Measurements from ENCODE around the gene ERO1B.
A peak's percentile ranks its signal among the peaks of the same experiment; 100 is the strongest.
"Not testable (repeated sequence)": the region's sequence is repeated elsewhere in the genome, so short reads cannot be mapped to it uniquely, and the experiment has no call there.

Gene ERO1B, protein sequence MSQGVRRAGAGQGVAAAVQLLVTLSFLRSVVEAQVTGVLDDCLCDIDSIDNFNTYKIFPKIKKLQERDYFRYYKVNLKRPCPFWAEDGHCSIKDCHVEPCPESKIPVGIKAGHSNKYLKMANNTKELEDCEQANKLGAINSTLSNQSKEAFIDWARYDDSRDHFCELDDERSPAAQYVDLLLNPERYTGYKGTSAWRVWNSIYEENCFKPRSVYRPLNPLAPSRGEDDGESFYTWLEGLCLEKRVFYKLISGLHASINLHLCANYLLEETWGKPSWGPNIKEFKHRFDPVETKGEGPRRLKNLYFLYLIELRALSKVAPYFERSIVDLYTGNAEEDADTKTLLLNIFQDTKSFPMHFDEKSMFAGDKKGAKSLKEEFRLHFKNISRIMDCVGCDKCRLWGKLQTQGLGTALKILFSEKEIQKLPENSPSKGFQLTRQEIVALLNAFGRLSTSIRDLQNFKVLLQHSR

DNA sequence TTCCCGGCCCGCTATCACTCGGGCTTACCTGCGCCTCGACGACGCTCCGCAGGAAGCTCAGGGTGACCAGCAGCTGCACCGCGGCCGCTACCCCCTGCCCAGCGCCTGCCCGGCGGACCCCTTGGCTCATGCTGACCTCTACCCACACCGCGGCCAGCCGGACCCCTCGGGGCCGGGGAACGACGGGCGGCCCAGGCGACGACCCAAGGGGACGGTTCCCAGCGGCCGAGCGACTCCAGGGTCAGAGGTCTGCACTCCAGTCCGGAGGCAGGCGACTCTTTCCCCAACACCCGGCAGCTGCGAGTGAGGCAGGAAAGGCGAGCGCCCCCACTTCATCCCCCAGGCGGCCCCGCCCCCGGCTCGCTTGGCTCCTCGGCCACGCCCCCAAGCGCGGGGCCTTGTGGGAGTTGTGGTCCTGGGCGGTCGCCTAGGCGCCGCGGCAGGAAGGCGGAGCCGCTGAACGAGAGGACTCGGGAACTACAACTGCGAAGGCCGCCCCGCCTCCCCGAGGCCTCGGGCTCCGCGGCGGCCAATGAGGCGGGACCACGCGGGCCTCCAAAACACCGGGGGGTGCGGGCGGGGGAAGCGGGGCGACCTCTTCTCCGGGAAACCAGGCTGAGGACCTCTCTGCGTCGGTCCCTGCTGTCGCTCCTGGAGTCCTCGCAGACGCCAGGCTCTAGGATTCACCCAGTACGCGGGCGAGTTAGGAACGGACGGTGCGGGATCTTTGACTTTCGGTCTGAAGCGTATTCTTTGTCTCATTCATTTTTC, at the start of gene ERO1B:
TSS of gene ERO1B (minus strand) at position 305 of the 771 bp plus-strand sequence. CDS start at position 130, 175 bp downstream.
- peak; percentile 99 for DNase-seq

DNA sequence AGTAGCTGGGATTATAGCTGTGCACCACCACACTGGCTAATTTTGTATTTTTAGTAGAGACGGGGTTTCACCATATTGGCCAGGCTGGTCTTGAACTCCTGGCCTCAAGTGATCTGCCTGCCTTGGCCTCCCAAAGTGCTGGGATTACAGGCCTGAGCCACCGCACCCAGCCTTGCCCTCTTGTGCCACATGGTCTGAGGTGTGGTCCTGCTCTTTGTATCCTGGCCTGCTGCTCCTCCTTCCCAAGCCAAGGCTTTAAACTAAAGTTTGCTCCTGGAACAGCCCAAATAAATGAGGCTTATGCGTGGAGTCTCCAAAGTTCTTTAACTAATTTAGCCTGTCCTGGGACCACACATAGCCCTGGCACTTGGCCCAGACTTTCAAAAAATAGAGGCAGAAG, 49.7 kb upstream of the ERO1B start:
- DNase-seq: not testable (repeated sequence)

DNA sequence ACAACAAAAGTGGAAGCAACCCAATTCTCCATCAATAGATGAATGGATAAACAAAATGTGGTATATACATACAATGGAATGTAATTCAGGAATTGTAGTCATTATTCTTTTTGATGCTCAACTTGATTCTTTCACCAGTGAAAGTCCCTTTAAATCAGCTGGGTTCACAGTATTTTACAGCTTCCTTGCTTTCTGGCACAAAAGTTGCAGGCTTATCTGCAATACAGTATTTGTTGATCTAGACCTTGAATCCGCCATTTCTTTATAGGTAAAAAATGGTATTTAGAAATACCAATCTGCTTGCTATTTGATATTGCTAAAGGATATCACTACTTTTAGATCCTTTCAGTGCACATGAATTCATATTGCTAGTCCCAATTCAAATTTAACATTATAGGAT, 44.7 kb upstream of the ERO1B start:
- DNase-seq: no peak

DNA sequence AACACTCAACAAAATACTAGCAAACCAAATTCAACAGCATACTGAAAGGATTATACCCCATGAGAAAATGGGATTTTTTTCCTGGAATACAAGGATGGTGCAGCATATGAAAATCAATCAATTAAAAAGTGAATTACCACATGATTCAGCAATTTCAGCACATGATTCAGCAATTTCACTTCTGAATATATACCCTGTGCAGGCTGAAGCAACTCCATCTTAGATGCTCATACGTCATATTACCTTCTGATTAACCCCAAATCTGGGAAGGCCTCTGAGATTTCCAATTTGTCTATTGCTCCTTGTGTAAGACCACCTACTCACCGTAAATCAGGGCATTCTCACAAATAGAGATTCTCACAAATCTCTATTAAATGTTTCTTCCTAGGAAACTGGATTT, 43.8 kb upstream of the ERO1B start:
- DNase-seq: no peak

DNA sequence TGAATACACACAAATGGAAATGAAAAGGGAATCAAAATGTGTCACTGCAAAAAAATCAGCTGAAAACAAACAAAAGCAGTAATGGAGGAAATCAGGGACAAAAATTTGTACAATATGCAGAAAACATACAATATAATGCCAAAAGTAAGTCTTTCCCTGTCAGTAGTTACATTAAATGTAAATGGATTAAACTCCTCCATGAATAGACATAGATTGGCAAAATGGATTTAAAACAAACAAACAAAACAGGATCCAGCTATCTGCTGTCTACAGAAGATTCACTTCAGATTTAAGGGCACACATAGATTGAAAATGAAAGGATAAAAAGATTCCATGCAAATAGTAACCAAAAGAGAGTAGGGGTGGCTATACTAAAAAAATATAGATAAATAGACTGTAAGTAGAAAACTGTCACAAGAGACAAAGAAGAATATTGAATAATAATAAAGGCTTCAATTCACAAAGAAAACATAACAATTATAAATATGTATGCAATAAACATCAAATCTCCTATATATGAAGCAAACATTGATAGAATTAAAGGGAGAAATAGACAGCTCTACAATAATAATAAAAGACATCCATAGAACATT, 42.2 kb upstream of the ERO1B start:
- DNase-seq: no peak

DNA sequence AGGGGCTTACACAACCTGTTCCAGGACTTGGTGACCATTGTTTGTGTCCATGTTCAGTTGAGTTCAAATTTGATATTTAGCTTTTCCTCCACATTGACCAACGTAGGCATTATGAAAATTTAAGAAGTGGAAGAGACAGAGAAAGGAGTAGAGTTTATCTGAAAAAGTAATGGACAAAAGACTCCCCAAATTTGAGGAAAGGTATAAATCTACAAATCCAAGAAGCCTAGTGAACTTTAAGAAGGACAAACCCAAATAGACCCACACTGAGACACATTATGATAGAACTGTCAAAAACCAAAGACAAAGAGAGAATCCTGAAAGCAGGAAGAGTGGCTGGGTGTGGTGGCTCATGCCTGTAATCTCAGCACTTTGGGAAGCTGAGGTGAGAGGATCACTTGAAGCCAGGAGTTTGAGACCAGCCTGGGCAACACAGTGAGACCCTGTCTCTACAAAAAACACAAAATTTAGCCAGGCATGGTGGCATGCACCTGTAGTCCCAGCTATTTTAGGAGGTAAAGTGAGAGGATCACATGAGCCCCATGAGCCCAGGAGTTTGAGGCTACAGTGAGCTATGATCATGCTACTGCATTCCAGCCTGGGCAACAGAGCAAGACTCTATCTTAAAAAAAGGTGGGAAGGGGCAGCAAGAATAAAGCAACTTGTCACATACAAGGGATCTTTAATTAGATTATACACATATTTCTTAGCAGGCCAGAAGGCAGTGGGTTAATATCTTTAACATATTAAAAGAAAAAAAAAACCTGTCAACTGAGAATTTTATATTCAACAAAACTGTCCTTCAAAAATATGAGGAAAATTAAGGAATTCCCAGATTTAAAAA, 41.0 kb upstream of the ERO1B start:
- no peak for DNase-seq

DNA sequence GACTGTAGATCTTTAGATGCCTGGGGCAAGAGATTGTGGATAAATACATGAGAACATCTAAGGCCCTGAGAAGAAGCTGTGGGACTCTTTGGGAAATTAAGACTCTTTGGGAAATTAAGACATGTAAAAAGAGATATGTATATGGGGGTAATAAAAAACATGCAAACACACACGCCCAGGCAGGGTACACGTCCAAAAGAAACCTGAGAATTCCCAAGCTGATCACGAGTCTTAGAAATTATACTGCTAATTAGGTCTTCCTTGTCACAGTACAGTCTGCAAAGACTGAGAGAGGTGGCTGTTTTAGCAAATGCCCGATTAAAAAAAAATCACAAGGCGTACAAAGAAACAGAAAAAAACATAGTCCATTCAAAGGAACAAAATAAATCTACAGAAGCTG, 39.3 kb upstream of the ERO1B start:
- DNase-seq: no peak

DNA sequence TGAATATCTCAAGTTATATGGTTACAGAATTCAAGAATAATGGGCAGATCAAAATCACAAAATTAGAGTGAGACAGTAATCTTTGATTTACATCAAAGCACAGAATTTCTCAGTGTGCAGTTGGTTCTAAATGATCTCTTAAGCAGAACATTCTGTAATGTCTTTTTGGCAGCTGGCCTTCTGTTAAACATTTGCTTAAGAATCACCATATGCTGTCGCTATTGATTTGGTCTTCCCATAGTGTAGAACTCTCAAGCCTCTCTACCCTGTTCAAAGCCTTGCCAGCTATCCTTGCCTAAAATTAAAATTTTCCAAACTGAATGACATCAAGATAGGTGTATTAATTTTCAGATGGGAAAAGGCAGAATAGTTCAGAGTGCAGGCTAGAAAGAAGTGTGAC, 38.9 kb upstream of the ERO1B start:
- no peak for DNase-seq

DNA sequence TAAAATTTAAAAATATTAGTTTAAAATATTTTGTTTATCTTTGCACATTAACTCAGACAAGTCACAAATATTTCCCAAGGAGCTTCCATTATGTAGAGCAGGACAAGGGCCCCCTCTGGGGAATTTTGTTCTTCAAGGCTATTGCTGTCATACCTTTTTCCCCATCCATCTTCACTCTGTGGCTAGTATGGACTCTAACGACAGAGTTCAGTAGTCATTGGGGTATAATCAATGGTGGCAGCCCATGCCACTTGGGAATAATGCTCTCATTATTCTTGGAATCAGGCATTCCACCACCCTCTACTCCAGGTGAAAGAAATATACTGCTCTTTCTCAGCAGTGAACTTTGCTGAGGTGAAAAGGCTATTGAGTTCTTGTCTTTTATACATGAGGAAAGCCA, 38.5 kb upstream of the ERO1B start:
- DNase-seq: no peak

DNA sequence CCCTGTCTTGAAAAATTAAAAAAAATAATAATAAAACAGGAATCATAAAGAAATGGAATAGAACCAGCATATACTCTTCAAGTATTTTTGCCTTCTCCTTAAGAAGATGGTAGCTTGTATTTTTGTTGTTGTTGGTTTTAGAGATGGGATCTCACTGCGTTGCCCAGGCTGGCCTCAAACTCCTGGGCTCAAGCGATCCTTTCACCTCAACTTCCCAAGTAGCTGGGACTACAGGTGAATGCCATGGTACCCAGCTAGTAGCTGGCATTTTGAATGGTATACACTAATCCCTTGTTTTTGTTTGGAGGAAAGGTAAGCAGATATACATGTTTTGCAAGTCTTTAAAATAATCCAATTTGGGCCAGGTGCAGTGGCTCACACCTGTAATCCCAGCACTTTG, 34.7 kb upstream of the ERO1B start:
- no peak for DNase-seq

DNA sequence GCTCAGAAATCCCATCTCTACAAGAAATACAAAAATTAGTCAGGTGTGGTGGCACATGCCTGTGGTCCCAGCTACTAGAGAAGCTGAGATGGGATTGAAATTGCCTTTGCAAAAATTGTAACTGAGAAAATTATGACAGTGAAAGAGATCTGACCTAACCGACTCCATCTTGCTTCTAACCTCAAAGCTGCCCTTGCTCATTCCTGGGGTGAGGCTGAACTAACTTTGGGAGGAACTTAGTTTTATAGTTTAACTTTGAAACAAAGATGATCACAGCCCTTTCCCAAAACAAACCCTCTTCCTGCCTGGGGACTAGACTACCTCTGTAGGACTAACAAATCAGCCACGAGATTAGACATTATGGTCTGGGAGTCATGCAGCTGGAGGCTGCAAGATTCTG, 33.8 kb upstream of the ERO1B start:
- DNase-seq: no peak

DNA sequence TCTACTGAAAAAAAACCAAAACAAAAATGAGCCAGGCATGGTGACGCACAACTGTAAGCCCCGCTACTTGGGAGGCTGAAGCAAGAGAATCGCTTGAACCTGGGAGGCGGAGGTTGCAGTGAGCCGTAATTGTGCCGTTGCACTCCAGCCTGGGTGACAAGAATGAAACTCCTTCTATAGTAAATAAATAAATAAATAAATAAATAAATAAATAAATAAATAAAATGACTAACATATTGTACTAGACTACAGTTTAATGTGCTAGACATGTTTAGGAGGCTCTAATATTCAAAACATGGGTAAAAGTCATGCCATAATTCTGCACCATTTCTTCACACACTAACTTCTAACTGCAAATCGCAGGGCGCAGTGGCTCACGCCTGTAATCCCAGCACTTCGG, 33.3 kb upstream of the ERO1B start:
- DNase-seq: no peak

DNA sequence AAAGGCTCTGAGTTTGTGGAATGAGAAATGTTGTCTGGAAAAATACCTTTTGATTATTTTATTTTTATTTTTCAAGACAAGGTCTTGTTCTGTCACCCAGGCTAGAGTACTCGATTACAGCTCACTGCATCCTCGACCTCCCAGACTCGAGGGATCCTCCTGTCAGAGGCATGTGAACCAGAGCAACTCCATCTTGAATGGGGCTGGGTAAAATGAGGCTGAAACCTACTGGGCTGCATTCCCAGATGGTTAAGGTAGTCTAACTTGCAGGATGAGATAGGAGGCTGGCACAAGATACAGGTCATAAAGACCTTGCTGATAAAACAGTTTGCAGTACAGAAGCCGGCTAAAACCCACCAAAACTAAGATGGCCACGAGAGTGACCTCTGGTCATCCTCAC, 32.3 kb upstream of the ERO1B start:
- DNase-seq: not testable (repeated sequence)

DNA sequence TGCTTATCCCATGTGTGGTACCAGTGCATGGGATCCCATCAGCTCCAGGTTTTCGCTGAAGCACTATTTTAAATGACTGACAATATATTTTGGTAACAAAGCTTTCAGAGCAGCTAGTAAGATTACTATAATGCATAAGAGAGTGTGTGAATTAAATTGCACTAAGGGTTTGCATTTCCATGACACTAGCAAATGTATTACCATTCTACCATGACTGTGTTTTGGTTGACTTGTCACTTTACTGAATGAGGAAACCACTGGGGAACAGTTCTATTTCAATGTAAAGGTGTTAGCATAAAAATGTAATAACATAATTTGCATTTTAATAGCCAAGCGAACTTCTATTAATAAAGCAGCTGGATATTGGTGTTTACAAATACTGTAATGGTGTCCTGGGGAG, 31.7 kb upstream of the ERO1B start:
- no peak for DNase-seq

DNA sequence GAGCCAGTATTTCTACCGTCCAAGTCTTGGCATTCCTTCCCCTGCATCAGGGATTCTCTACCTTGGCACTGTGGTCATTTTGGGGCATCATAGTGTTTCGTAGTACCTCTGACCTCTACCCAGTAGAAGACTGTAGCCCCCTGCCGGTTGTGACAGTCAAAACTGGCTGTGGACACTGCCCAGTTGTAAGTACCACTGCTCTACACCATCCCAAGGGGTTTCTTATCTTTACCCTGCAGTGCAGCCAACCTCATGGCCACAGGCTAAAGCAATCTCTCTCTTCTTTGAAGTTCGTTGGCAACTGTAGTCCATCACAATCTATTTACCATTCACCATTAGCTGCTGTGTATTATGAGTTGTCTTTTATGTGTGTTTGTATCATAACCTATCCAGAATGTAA, 29.3 kb upstream of the ERO1B start:
- no peak for DNase-seq

DNA sequence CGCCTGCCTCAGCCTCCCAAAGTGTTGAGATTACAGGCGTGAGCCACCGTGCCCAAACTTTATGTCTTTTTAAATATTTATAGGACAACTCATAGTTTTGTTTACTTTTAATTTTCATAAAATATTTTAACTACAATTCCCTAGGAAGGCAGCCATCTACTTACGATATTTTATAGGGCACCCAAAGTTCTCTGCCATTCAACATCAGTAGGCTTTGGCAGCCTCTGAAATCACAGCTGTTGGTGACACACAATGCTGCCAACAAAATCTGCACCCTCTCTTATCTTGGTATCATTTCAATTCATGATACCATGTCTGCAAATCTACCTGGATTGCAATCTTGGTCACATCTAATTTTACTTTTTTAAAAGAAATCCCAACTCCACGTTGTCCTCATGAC, 27.1 kb upstream of the ERO1B start:
- DNase-seq: no peak

DNA sequence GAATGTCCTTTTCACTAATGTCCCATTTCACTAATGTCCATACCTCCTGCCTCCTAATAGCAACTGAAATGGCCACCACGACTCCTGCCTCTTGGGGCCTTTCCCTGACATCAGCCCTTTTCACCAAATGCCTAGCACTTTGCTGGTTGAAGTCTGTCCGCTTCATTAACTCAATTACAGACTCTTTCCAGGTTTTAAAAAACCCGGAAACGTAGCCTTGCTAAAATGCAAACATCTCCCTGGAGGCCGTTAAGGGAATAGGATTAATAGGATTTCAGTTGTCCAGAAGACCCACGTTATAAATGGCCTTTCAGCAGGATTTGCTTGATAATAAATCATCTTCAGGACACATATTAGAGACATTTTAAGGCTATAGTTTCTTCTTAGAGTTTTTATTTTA, 25.7 kb upstream of the ERO1B start:
- no peak for DNase-seq

DNA sequence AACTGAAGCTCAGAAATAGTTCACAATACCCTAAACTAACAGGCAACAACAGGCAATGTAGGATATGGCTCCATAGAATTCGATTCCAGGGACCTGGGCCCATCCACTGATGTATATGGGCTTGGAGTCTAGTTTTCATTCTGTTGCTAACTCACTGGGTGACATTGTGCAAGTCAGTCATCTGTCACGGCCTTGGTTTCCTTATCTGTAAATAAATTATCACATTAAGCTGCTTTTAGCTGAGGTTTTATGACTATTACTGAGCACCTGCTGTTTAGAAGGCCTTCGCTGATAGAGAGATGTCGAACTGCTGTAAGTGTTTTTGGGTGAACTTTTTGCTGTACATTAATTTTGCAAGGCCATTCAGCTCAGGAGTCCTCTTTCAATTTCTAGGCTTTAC, 22.9 kb upstream of the ERO1B start:
- DNase-seq: no peak

DNA sequence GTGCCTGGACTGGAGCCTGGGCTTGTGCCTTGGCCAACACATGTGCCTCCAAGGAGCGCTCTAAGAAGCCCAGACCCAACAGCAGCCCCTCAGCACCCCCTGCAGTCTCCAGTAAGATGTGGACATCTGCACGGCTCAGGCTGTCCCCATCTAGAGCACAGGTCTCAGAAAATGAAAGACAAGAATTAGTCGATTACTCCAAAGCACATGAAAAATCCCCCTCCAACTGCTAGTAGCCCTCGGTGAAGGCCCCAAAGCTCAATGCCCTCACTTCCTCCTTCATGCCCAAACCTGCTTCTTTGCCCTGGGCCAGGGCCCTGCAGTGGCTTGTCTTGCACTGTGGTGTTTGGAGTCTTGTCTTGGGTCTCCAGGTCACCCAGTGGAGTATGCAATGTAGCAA, 21.9 kb upstream of the ERO1B start:
- DNase-seq: no peak

DNA sequence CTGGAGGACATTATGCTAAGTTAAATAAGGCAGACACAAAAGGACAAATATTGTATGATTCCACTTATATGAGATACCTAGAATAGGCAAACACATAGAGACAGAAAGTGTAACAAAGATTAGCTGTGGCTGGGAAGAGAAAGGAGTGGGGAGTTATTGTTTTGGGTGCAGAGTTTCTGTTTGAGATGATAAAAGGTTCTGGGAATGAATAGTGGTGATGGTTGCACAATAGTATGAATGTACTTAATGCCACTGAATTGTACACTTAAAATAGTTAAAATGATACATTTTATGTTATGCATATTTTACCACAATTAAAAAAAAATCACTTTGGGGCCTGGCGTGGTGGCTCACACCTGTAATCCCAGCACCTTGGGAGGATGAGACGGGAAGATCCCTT, 21.2 kb upstream of the ERO1B start:
- DNase-seq: no peak

DNA sequence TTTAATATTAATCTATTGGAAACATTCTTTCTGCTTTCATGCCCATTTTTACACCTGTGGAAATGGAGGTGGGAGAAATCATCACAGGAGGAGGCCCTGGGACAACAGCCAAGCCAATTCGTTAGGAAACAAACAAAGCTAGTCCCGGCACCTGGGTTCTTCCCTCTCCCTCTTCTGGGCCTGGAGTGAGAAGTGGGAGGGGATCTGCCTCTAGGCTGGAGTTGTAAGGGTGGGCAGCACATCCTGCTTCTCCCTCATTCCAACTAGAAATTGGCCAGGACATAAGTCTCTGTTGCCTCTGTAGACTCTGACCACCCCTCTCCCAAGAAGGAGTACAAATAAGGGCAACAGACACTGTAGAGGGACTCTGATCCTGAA, 20.2 kb upstream of the ERO1B start:
- peak; percentile 18 for DNase-seq

DNA sequence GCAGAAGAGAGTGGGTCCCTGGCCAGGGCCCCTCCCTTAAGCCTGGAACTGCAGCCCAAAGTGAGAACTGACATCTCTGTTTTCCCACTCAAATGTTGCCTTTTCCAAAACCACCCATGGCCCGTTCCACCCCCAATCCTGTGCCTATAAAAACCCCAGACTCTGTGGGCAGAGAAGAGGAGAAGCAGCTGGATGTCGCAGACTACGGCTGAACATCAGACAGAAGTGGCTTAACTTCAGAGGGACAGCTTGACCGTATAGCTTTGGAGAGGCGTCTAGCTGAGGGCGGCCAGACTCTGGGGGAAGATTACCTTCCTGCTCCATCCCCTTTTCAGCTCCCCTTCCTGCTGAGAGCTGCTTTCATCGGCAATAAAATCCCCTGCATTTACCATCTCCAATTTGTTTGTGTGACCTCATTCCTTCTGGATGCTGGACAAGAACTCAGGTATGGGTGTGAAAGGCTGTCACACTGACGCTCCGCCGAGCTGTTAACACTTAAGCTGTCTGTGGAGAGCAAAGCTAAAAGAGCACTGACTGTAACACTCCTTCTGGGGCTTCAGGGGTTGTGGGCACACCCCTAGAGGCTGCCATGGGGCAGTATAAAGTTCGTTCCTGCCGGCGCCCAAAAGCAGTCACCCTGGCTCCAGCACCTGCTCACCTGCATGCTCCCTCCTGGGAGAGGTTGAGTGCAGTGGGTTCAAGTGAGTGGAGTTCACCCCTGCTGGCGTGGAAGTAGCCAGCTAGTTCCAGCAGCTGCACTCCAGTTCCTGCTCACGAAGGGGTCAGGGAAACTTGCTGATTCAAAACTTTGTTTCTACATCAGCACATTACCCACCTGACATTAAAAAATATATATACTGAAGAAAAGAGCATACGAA, 19.6 kb upstream of the ERO1B start:
- no peak for DNase-seq
